GM21360 (cell line): Measurements from ENCODE around the gene TRPM2.

Source experiments
- ATAC-seq: cut with Tn5 transposase; IDR thresholded peaks from one replicate; pipeline ENCODE4 v1.9.1; 2021; ENCODE audit warnings: mild to moderate bottlenecking, moderate library complexity; ENCODE audit not compliant: unreplicated experiment

Gene TRPM2

DNA sequence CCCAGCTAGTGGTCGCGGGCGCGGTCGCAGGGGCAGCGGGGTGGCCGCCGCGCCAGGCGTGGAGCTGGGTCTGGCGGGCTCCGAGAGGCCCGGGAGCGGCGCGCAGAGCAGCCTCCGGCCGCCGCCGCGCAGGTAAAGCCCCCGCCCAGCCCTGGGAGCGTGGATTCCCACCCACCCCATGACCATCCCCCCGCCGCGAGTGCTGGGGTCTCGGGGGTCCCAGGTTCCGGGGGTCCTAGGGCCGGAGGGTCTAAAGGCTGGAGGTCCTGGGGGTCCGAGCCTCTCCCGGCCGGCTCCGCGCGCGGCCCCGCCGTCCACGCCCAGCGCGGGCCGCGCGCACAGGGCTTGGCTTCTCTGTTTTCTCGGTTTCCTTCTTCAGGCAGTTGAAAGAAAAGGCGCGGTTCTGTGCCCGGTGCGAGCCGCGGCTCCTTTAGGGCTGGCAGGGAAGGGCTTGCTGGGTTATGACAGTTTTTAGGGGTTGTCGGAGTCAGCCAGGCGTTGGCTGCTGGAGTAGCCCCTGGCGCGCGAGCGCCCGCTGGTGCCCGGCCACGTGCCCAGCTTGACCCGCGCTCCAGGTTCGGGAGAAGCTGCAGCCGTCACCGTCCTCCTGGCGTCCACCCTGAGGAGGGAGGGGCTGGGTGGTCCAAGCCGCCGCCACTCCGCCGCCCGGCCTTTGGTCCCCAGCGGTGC, 102.2 kb downstream of the TRPM2 start:
- ATAC-seq: no peak

GRCh38 chr21:44456214-44456914, 102.9 kb downstream of the TRPM2 start:
- ATAC-seq: no peak

GRCh38 chr21:44456915-44457736, 103.7 kb downstream of the TRPM2 start:
- ATAC-seq: no peak

GRCh38 chr21:44458971-44459711, 105.7 kb downstream of the TRPM2 start:
- ATAC-seq: no peak

DNA sequence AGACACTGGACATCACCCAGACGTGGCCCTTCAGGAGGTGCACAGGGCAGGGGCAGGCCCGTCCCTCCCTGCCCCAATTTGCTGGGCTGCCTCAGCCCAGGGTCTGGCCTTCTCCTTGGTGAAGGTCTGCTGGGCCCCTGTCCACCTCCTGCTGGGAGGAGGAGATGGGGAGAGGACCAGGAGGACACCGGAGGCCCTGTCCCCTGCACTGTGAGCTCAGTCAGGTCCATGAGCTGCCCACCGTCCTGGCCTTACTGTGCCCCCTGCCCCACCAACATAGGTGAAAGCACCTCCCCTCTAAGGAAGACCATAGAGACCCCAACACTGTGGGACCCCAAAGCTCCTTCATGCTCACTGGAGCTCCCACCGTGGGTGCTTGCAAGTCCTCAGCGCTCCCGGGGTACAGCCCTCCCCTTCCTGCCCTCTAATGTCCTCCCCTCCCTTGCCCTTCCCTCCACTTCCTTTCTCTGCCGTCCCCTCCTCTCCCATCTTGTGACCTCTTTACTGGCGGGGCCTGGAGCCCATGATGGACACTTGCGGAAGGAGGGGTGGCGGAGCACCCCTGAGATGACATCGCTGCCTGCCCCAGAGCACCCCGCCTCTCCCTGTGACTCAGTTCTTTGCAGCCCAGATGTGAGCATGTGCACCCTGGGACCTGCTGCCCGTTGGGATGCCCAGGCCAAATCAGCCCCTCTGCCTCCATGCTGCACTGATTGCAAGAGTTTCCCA, 106.5 kb downstream of the TRPM2 start:
- ATAC-seq: no peak

DNA sequence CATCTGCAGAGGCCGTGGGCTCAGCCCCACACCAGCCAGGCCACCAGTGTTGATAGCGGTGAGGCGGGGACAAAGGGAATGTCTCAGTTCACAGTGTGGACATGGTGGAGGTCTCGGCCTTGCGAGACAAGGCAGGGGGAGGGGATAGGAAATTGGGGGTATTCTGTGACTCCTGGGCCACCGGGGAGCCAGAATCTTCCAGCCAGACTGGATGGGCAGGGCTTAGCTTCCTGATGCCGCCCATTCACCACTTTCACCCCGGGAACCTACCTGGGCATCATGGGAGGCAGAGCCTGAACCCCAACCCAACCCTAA, 107.0 kb downstream of the TRPM2 start:
- no peak for ATAC-seq

DNA sequence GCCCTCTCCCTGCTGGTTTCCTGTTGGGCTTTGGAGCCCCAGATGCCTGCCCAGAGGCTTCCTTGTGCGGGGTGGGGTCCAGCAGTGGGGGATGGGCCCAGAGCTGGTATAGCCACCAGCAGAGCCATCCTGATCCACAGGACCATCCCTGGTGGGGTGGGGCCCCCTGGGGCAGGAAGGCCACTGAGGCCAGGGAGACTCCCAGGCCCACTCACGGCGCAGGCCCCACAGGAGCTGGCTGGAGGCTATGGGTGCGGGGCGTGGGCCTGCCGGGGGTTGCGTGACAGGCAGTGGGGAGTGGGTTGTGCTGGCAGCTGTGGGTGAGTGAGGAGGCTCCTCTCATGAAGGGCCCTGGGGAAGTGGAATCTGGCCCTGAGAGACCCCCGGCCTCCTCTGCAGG, 107.6 kb downstream of the TRPM2 start:
- no peak for ATAC-seq

DNA sequence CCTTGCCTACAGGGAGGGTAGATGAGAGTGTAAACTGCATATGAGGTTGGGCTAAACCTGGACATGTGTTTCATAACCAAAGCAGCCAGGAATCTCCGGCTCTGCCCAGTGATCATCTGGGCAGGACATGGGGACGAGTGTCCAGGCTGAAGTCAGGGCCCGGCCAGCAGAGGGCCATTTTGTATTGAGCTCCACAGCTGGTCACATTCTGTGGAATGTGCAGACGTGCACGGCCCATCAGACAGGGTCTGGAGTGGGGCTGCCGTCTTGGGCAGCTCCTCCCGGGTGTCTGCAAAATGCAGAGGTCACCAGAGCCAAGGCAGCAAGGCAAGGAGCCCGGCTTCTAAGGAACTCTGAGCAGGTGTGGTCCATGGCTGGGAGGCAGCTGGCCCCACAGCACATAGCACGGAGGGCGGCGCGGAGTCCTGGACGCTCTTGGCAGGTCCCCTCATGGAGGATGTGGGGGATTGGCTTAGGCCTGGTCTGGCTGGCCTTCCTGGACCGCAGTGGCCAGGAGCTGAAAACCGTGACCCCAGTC, 108.1 kb downstream of the TRPM2 start:
- ATAC-seq: no peak

- ATAC-seq: no peak
These were observed 108.8 kb downstream of the TRPM2 start for GRCh38 chr21:44462086-44462833.

- ATAC-seq: no peak
These were observed 109.4 kb downstream of the TRPM2 start for GRCh38 chr21:44462834-44463200.

GRCh38 chr21:44463724-44464123, 110.3 kb downstream of the TRPM2 start:
- ATAC-seq: no peak

- ATAC-seq: no peak
These were observed 110.9 kb downstream of the TRPM2 start for GRCh38 chr21:44464351-44464750.

DNA sequence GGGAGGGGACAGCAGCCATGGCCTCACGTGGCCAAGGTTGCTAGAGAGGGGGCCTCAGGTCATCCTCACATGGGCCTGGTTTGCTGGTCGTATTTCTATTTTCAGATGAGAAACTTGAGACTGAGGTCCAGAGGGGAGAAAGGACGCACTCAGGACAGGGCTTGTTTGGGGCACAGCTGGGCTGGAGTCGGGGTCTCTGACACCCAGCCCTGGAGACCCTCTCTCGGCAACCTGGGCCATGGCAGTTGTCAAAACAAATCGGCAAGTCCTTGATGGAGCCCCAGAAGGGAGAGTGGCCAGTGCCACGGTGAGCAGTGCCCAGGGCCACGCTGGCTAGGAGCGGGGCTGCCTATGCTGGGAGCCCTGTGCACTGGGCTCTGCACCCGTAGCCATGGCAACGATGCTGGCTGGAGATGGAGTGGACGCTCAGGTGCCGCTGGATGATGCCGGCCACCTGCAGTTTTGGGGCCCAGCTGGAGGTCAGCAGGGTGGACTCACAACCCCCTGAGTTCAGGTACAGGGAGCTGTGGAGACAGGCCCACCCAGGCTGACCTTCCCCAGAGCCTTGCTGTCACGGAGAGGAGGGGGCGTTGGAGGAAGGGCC, 113.0 kb downstream of the TRPM2 start:
- no peak for ATAC-seq

DNA sequence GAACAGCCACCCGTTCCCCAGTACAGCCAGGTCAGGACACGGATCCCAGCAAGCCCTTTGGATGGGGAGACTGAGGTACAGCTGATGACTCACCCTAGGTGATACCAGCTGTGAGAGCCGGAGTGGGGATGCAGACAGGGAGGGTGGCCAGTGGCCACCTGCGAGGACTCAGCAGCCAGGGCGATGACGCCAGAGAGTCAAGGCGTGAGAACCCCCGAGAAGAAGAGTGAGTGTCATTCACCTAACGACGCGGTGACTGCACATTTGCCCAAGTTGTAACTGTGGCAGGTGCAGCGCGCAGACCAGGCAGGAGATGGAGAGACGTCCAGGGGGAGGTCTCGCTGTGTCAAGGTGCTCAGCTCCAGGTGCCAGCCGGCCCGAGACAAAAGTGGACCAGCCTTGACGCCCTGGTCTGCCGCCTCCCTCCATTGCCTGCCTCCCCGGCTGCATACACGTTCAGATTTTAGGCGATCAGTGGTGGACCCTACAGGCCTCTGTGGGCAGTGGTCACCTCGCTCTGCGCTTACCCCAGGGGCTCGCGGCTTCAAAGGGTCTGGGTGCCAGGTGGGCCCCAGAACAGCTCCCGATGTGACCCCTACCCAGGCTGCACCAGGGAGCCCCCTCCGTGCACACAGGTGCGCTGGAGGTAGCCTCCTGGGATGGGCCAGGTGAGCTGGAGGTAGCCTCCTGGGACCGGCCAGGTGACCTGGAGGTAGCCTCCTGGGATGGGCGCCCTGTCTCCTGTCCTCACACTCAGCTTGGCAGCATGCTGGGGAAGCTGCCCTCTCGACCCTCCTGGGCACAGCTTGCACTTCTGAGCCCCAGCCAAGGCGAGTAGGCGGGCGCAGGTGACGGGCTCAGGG, 113.8 kb downstream of the TRPM2 start:
- ATAC-seq: no peak

- ATAC-seq: no peak
These were observed 114.4 kb downstream of the TRPM2 start for GRCh38 chr21:44467859-44468195.

- ATAC-seq: no peak
These were observed 117.9 kb downstream of the TRPM2 start for GRCh38 chr21:44471341-44471740.

DNA sequence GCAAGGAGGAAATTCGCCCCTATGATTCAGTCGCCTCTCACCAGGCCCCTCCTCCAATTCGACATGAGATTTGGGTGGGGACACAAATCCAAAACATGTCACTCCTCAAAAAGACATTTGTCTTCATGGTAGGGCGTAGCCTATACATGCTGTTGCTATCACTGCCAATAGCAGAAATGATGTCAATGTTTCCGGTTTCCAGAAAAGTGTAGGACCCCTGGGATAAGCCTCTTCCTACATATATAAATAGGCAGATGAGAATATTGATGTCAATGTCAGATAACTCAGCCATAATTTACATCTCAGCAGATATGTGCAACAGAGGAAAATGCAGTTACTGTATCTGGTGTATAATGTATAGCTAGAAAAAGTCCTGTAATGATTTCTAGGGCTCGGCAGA, 118.6 kb downstream of the TRPM2 start:
- no peak for ATAC-seq

DNA sequence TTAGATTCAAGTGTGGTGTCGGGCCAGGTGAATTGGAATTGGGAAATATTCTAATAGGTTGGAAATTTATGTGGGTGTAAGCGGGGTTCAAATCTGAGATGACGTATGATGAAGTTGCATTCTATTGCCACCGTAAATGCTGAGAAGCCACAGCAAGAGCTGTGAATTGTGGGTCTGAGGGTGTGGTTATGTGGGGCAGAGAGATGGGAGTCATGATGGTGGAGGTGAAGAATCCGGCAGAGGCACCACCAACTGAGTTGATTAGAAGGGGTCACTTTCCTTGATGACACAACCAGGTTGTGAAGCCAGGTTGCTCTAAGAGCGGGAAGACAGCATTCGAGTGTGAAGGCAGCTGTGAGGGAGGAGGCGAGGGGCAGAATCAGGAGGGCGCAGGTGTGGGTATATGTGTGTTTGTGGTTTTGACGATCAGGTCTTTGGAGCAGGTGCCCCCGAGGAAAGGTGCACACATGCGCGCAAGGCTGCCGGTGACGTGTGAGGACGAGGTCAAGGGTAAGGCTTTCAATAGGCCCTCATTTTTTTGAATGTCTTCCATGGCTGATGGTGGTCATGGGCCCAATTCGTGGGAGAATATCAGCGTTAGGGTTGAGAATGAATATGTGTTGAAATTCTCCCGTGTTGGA, 120.6 kb downstream of the TRPM2 start:
- ATAC-seq: no peak
